Upper lobe of left lung (tissue), 4 donors: Measurements from ENCODE around the gene FNDC1.

Experiments used
- EP300 ChIP-seq, 4 donors: sonication (generic); formaldehyde crosslinking; IDR thresholded peaks; one replicate each; pipeline ENCODE4 v1.5.1; 2017; ENCODE audit warnings: antibody characterized with exemption in 4 of 4, control low read depth in 2 of 4
- POLR2A ChIP-seq, 4 donors: fragments of 450-650 bp; IDR thresholded peaks; one replicate each; pipeline ENCODE4 v1.5.1; 2016 to 2017; ENCODE audit warnings: antibody characterized with exemption in 4 of 4, mild to moderate bottlenecking in 2 of 4
- POLR2AphosphoS5 ChIP-seq, 2 donors: sonication (generic); formaldehyde crosslinking; IDR thresholded peaks; one replicate each; pipeline ENCODE4 v1.5.1; 2017; ENCODE audit warnings: antibody characterized with exemption in 2 of 2

GRCh38 chr6:159196430-159196975 is 27.3 kb downstream of the FNDC1 start:
- TF ChIP-seq POLR2A (IDR thresholded peaks at IDR 0.05) (no peak), EP300 (IDR thresholded peaks at IDR 0.05) (no peak), POLR2AphosphoS5 (IDR thresholded peaks at IDR 0.05) (no peak)
